Neural crest cell (in vitro differentiated cells): ENCODE data around the gene SCN4B. TPM values are rescaled to one million over a fixed set of nuclear protein-coding genes. Genes with fewer than 3 reads are reported as not detected.
A peak's percentile ranks its signal among the peaks of the same experiment; 100 is the strongest.

Experiments
- DNase-seq: peaks from one replicate; pipeline ENCODE4 v3.0.0; 2021; ENCODE audit warnings: low read depth, mixed read lengths, low spot score
- H3K27ac Mint-ChIP-seq: one replicate; pipeline ENCODE4 v1.8.0; 2021; ENCODE audit warnings: mild to moderate bottlenecking, mixed read lengths; ENCODE audit not compliant: unreplicated experiment
- H3K27me3 Mint-ChIP-seq: 2 replicates; pipeline ENCODE4 v1.8.0; 2021; ENCODE audit warnings: low read depth, mild to moderate bottlenecking, mixed read lengths
- H3K36me3 Mint-ChIP-seq: 2 replicates; pipeline ENCODE4 v1.8.0; 2021; ENCODE audit warnings: low read depth, mild to moderate bottlenecking, mixed read lengths
- H3K4me1 Mint-ChIP-seq: 2 replicates; pipeline ENCODE4 v1.8.0; 2021; ENCODE audit warnings: mixed read lengths
- H3K4me3 Mint-ChIP-seq: one replicate; pipeline ENCODE4 v1.8.0; 2021; ENCODE audit warnings: mild to moderate bottlenecking, mixed read lengths
- H3K9me3 Mint-ChIP-seq: 2 replicates; pipeline ENCODE4 v1.8.0; 2021; ENCODE audit warnings: mixed read lengths
- total RNA-seq: library from RNA; stranded (reverse); gene quantifications from 2 replicates; pipeline ENCODE4 v1.2.1, GENCODE V29; 2021
- TF ChIP-seq, protein P1 (sequence below): fragments of 200-600 bp; sonication (generic); conservative IDR thresholded peaks from 2 replicates; pipeline ENCODE4 v1.5.0; 2021; ENCODE audit warnings: antibody characterized with exemption, mild to moderate bottlenecking

Gene SCN4B
- total RNA-seq, 1 donor from 2014 or later = 2.0 TPM

DNA sequence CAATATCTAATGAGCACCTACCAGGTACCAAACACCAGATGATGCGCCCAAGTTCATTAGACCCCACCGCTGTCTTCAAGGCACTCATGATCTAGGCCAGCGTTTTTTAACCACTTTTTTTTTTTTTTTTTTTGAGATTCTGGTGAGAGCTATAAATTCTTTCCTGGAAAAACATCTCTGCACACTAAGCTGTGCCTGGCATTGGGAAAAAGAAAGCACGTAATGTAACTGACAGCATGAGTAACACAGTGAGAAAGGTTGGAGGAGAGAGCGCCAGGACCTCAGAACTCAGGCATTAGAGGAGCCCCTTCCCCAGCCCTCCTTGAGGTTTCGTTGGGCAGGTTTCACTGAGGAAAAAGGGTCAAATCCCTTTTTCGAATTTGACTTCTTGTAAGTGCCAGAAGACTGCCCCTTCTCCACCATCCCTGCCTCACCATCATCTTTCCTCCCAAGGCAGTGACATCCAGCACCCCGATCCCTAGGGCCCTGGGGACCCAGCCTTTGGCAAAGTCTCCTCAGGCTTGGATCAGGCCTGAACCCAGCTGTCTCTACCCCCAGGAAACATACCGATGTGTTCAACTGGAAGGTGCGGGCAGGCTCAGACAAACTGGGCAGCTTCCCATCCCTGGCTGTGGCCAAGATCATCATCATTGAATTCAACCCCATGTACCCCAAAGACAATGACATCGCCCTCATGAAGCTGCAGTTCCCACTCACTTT, 39.8 kb downstream of the SCN4B start:
- Mint-ChIP-seq H3K36me3 (no peaks in the 10 kb centered on the region), H3K9me3 (no peaks in the 10 kb centered on the region), H3K4me1 (no peaks in the 10 kb centered on the region), H3K27ac (no peak overlapping the region), H3K4me3 (no peak overlapping the region), H3K27me3 (peaks cover 2% of the 10 kb centered on the region)
- TF ChIP-seq, protein P1, sequence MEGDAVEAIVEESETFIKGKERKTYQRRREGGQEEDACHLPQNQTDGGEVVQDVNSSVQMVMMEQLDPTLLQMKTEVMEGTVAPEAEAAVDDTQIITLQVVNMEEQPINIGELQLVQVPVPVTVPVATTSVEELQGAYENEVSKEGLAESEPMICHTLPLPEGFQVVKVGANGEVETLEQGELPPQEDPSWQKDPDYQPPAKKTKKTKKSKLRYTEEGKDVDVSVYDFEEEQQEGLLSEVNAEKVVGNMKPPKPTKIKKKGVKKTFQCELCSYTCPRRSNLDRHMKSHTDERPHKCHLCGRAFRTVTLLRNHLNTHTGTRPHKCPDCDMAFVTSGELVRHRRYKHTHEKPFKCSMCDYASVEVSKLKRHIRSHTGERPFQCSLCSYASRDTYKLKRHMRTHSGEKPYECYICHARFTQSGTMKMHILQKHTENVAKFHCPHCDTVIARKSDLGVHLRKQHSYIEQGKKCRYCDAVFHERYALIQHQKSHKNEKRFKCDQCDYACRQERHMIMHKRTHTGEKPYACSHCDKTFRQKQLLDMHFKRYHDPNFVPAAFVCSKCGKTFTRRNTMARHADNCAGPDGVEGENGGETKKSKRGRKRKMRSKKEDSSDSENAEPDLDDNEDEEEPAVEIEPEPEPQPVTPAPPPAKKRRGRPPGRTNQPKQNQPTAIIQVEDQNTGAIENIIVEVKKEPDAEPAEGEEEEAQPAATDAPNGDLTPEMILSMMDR = no peak
- no peak for DNase-seq

DNA sequence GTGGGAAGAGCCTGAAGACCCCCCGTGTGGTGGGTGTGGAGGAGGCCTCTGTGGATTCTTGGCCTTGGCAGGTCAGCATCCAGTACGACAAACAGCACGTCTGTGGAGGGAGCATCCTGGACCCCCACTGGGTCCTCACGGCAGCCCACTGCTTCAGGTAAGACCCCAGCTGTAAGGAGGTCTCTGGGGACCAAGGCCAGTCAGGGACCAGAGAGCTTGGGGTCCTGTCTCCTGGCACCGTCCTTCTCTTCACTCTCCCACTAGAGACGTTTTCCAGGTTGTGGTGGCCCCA, 40.9 kb downstream of the SCN4B start:
- Mint-ChIP-seq H3K27ac (no peak overlapping the region), H3K4me1 (no peaks in the 10 kb centered on the region), H3K4me3 (no peak overlapping the region), H3K27me3 (no peaks in the 10 kb centered on the region), H3K9me3 (no peaks in the 10 kb centered on the region), H3K36me3 (no peaks in the 10 kb centered on the region)
- TF ChIP-seq, protein P1 = no peak
- no peak for DNase-seq

DNA sequence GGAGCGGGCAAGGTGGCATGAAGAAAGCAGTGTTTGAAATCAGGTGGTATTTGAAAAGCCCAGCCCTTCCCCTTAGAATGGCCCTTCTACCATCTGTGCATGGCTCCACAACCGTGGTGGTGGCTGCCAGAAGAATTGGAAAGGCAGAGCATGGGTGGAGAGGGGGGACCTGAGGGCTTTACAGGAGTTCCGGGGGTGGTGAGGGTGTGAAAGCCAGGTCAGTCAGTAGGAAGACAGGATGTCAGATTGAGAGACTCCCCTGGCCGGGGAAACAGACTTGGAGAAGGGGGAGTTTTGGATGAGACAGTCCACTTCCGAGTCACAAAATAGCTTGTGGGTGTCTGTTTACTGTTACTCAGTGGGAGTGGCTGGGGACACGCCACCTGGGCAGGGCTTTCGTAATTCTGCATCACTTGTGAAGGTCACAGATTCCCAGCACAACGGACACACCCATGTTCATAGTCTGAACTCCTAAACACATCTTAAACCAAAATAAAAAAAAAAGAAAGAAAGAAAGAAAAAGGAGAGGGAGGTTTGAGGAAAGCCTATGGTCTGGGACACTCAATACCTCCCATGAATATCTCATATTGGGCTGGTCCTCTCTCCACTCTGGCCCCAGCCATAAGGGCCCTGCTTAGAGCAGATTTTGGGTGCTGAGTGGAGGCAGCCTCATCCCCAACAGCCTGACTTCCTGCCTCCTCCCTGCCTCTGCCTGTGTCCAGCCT, 41.4 kb downstream of the SCN4B start:
- H3K9me3 Mint-ChIP-seq = no peaks in the 10 kb centered on the region
- DNase-seq = no peak
- TF ChIP-seq, protein P1 = no peak
- H3K4me3 Mint-ChIP-seq = no peak overlapping the region
- H3K27ac Mint-ChIP-seq = peak overlapping the region; percentile 14
- H3K4me1 Mint-ChIP-seq = no peaks in the 10 kb centered on the region
- H3K27me3 Mint-ChIP-seq = no peaks in the 10 kb centered on the region
- H3K36me3 Mint-ChIP-seq = no peaks in the 10 kb centered on the region

DNA sequence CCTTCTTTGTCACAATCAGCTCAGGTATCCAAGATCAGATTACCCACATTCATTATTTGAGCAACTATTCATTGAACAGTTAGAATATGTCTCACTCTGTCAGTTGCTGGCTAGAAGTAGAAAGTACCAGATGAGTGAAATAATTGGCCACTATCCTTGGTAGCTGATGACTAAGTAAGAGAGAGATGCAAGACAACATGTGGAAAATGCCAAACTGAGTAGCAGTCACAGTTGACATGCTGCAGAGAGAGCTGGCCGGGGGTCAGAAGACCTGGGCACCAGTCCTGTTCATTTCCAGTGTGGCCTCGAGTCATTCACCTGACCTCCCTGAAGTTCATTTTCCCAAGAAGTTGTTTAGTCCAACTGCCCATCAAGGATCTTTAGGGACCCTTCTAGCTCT, 43.4 kb downstream of the SCN4B start:
- no peaks in the 10 kb centered on the region for H3K4me1 Mint-ChIP-seq
- H3K27me3 Mint-ChIP-seq = no peaks in the 10 kb centered on the region
- DNase-seq = no peak
- H3K27ac Mint-ChIP-seq = no peak overlapping the region
- H3K9me3 Mint-ChIP-seq = no peaks in the 10 kb centered on the region
- H3K4me3 Mint-ChIP-seq = no peak overlapping the region
- no peaks in the 10 kb centered on the region for H3K36me3 Mint-ChIP-seq
- TF ChIP-seq, protein P1 = no peak

DNA sequence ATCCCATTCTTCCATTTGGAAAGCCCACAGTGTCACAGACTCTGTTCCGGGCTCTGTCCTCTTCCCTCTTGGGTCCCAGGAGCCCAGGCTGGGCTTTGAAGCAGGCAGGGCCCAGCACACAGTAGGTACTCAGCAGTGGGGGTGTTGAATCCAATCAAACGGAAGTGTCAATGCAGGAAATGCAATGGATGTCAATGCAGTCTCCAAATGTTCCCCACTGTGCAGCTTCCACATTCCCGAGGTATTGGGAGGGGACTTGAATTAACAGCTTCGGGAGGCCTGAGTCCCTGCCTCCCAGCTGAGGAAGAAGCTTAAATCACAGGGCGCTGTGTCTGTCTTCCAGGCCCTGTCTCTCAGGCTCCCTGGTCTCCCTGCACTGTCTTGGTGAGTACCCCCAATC, 44.1 kb downstream of the SCN4B start:
- TF ChIP-seq, protein P1 = no peak
- no peak for DNase-seq
- Mint-ChIP-seq H3K4me1 (peaks cover 3% of the 10 kb centered on the region), H3K9me3 (no peaks in the 10 kb centered on the region), H3K27ac (no peak overlapping the region), H3K36me3 (no peaks in the 10 kb centered on the region), H3K4me3 (no peak overlapping the region), H3K27me3 (no peaks in the 10 kb centered on the region)
